ENCODE results near the gene POU2AF1.

Gene POU2AF1

GRCh38 chr11:111378861-111379601, at the start of gene POU2AF1:
TSS of gene POU2AF1 (minus strand) at chr11:111379275. CDS start at chr11:111379177, 98 bp downstream.
- DNase-seq (ENCODE audit: low read depth), result peak; percentile 40

GRCh38 chr11:111428113-111428876, 49.2 kb upstream of the POU2AF1 start:
- no peak for DNase-seq (ENCODE audit: low read depth)

GRCh38 chr11:111427471-111427912, 48.4 kb upstream of the POU2AF1 start:
- DNase-seq (ENCODE audit: low read depth), result no peak

- no peak for DNase-seq (ENCODE audit: low read depth)
These were observed 47.5 kb upstream of the POU2AF1 start for GRCh38 chr11:111426617-111427016.

GRCh38 chr11:111423250-111423615, 44.2 kb upstream of the POU2AF1 start:
- DNase-seq (ENCODE audit: low read depth), result no peak

- DNase-seq (ENCODE audit: low read depth), result no peak
These were observed 43.6 kb upstream of the POU2AF1 start for GRCh38 chr11:111422494-111423249.

GRCh38 chr11:111421251-111421650, 42.2 kb upstream of the POU2AF1 start:
- DNase-seq (ENCODE audit: low read depth), result no peak

- no peak for DNase-seq (ENCODE audit: low read depth)
These were observed 40.7 kb upstream of the POU2AF1 start for GRCh38 chr11:111419641-111420327.

- DNase-seq (ENCODE audit: low read depth), result no peak
These were observed 40.1 kb upstream of the POU2AF1 start for GRCh38 chr11:111419181-111419580.

- DNase-seq (ENCODE audit: low read depth), result no peak
These were observed 39.3 kb upstream of the POU2AF1 start for GRCh38 chr11:111418436-111418787.

- no peak for DNase-seq (ENCODE audit: low read depth)
These were observed 38.8 kb upstream of the POU2AF1 start for GRCh38 chr11:111417766-111418435.

- no peak for DNase-seq (ENCODE audit: low read depth)
These were observed 38.1 kb upstream of the POU2AF1 start for GRCh38 chr11:111417011-111417765.

- no peak for DNase-seq (ENCODE audit: low read depth)
These were observed 37.3 kb upstream of the POU2AF1 start for GRCh38 chr11:111416231-111416960.

GRCh38 chr11:111414936-111415335, 35.9 kb upstream of the POU2AF1 start:
- no peak for DNase-seq (ENCODE audit: low read depth)

GRCh38 chr11:111414267-111414931, 35.3 kb upstream of the POU2AF1 start:
- DNase-seq (ENCODE audit: low read depth), result no peak

GRCh38 chr11:111413849-111414248, 34.8 kb upstream of the POU2AF1 start:
- DNase-seq (ENCODE audit: low read depth), result no peak

GRCh38 chr11:111412293-111412692, 33.2 kb upstream of the POU2AF1 start:
- DNase-seq (ENCODE audit: low read depth), result no peak

GRCh38 chr11:111411456-111411855, 32.4 kb upstream of the POU2AF1 start:
- no peak for DNase-seq (ENCODE audit: low read depth)

- DNase-seq (ENCODE audit: low read depth), result no peak
These were observed 31.9 kb upstream of the POU2AF1 start for GRCh38 chr11:111410951-111411350.

GRCh38 chr11:111409915-111410314, 30.8 kb upstream of the POU2AF1 start:
- DNase-seq (ENCODE audit: low read depth), result no peak
